K562 (cell line): ENCODE results near the gene DPM2. TPM values are rescaled to one million over a fixed set of nuclear protein-coding genes. Genes with fewer than 3 reads are reported as not detected.

Experiments
- DMBX1 ChIP-seq: fragments of 250-450 bp; sonication (Bioruptor Pico); IDR thresholded peaks from 2 replicates; pipeline ENCODE4 v1.8.0; 2022; ENCODE audit warnings: inconsistent platforms, mild to moderate bottlenecking, moderate library complexity, borderline replicate concordance
- GATA2 ChIP-seq: sonication (generic); formaldehyde crosslinking; IDR thresholded peaks from 2 replicates; pipeline ENCODE4 v1.4.0; 2020; ENCODE audit warnings: mild to moderate bottlenecking, missing genetic modification reagents
- GTF2F1 ChIP-seq: IDR thresholded peaks from 2 replicates; pipeline ENCODE4 v1.6.1; 2011; ENCODE audit warnings: low read depth, low read length, improper control_type of control experiment
- LCOR ChIP-seq: sonication (generic); formaldehyde crosslinking; IDR thresholded peaks from 2 replicates; pipeline ENCODE4 v1.8.0; 2022; ENCODE audit warnings: mild to moderate bottlenecking, missing genetic modification reagents
- NFYB ChIP-seq: IDR thresholded peaks from 2 replicates; pipeline ENCODE4 v1.6.1; 2011; ENCODE audit warnings: mild to moderate bottlenecking, moderate library complexity; ENCODE audit not compliant: insufficient read length; ENCODE audit errors: extremely low read depth
- NRF1 ChIP-seq, 2 experiments: fragments of 450-650 bp; IDR thresholded peaks in 1 of 2; conservative IDR thresholded peaks in 1 of 2; 2 replicates each; pipeline ENCODE4 v1.6.1; 2014; ENCODE audit warnings: mild to moderate bottlenecking in 2 of 2
- PRDM10 ChIP-seq: fragments of 450-650 bp; IDR thresholded peaks from 2 replicates; pipeline ENCODE4 v1.6.1; 2018; ENCODE audit not compliant: partially characterized antibody
- SMAD2 ChIP-seq: fragments of 150-350 bp; IDR thresholded peaks from 2 replicates; pipeline ENCODE4 v1.6.1; 2014; ENCODE audit warnings: low read depth, mild to moderate bottlenecking, low read length
- U2AF2 ChIP-seq: fragments of 200-400 bp; formaldehyde crosslinking; optimal IDR thresholded peaks from 2 replicates; pipeline ENCODE3; 2017; ENCODE audit warnings: low read depth, mild to moderate bottlenecking, low read length
- ZMIZ1 ChIP-seq, 2 experiments: fragments of 150-350 bp in 1 of 2; IDR thresholded peaks; 2 replicates each; pipeline ENCODE4 v1.6.1; 2012 to 2016; ENCODE audit warnings: low read depth in 2 of 2, low read length in 2 of 2, mild to moderate bottlenecking in 1 of 2, moderate library complexity in 1 of 2
- ZNF134 ChIP-seq: fragments of 250-450 bp; sonication (Bioruptor Pico); conservative IDR thresholded peaks from 2 replicates; pipeline ENCODE4 v1.4.0; 2020
- ZNF282 ChIP-seq: sonication (generic); formaldehyde crosslinking; IDR thresholded peaks from 2 replicates; pipeline ENCODE4 v1.8.1; 2023; ENCODE audit warnings: missing genetic modification reagents
- ZNF707 ChIP-seq: fragments of 250-450 bp; sonication (Bioruptor Pico); conservative IDR thresholded peaks from 2 replicates; pipeline ENCODE4 v1.8.0; 2022; ENCODE audit warnings: inconsistent platforms, mild to moderate bottlenecking, moderate library complexity
- ZNF740 ChIP-seq, 3 experiments: fragments of 200-800 bp in 1 of 3; sonication (Bioruptor generic) in 1 of 3; sonication (generic) in 1 of 3; formaldehyde crosslinking in 1 of 3; IDR thresholded peaks; 2 replicates each; pipeline versions ENCODE4 v1.6.1 to v1.8.0; 2016 to 2022; ENCODE audit warnings: mild to moderate bottlenecking in 2 of 3, missing compliant biosample characterization in 2 of 3, missing genetic modification characterization in 2 of 3, missing genetic modification reagents in 1 of 3
- ZSCAN32 ChIP-seq: fragments of 450-650 bp; formaldehyde crosslinking; IDR thresholded peaks from 2 replicates; pipeline ENCODE4 v1.4.0; 2020; ENCODE audit warnings: mild to moderate bottlenecking, moderate library complexity
- polyA plus RNA-seq, 8 experiments: library from polyadenylated mRNA; depleted of rRNA in 4 of 8; stranded (reverse) in 5 of 8; unstranded in 3 of 8; fragments of >200 nt; fragmentation: Nextera tagmentation in 2 of 8; fragmentation: Illumina TruSeq in 1 of 8; extraction: Ambion mirVana in 2 of 8; extraction: Trizol in 1 of 8; gene quantifications; 2 replicates each; pipeline versions ENCODE4 v1.2.1 to v1.2.3, GENCODE V29; 2011 to 2014; ENCODE audit warnings: inconsistent platforms in 1 of 8, missing spikeins in 1 of 8
- total RNA-seq, 7 experiments: library from RNA; depleted of rRNA in 6 of 7; stranded (reverse); fragments of >200 nt in 6 of 7; fragmentation: Illumina TruSeq in 2 of 7; extraction: Trizol in 2 of 7; gene quantifications; 2 replicates each; pipeline versions ENCODE4 v1.2.1 to v1.2.3, GENCODE V29; 2011 to 2021; ENCODE audit warnings: low replicate concordance in 1 of 7
- TF ChIP-seq, protein P1 (sequence below): sonication (generic); formaldehyde crosslinking; IDR thresholded peaks from 2 replicates; pipeline ENCODE4 v1.4.0; 2020; ENCODE audit warnings: mild to moderate bottlenecking, missing genetic modification reagents

Gene DPM2
- total and polyA plus RNA-seq, 9 of the 15 experiments (the other 6 are each of a cell fraction or from before 2014, with no cell fraction given): 43.5 to 126 (median 71.1) TPM

DNA sequence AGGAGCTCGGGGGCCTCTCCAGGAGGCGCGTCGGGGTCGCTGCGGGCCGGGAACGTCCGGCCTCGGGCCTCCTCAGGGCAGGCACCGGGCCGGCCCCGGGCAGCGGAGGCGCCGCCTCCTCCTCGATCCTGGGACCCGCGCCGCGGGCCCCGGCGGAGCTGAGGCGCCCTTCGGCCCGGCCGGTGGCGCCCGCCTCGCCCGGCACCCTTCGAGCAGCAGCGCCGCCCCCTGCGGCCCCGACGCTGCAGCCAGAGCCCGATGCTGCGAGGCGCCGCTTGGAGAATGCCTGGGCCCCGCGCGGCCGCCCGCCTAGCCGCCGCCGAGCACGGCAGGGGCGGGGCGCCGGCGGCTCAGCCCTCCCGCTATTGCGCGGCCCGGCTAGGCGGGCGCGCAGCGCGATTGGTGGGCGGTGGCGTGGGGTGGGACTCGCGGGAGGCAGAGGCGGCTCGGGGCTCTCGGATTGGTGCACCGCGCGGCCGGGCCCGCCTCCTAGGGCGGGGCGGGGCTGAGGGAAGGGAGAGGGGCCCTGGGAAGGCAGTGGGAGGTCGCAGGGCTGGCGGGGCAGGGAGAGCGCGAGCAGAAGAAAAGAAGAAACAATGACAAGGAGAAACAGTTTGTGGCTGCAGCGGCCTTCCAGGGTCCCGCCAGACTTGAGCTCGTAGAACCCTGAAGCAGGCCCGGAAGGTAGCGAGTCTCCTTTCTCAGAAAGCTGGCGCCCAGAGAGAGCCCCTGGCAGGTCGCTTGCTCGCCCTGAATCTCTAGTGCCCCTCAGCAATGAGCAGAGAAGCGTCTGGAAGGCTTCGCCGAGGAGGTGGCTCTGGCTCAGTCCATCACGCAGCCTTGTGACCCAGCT lies 43.3 kb upstream of the DPM2 start, which contains the start of gene EEIG1 (continued):
- TF ChIP-seq PRDM10 (peak; percentile 68), ZMIZ1 (IDR thresholded peaks at IDR 0.05; ENCODE audit: low read depth in 2 of 2, low read length in 2 of 2) (no peak), GTF2F1 (no peak), LCOR (CRISPR knock-in tag) (no peak), SMAD2 (no peak), U2AF2 (no peak), DMBX1 (CRISPR knock-in tag) (peak; percentile 39; the same call in 1 of the 2 replicates), NFYB (peak; percentile 48), ZNF740 (CRISPR knock-in tag; IDR thresholded peaks at IDR 0.05) (no peak), ZNF740 (tag; IDR thresholded peaks at IDR 0.05) (no peak), GATA2 (CRISPR knock-in tag) (no peak), ZNF134 (CRISPR knock-in tag) (no peak), ZSCAN32 (CRISPR knock-in tag) (no peak; the same call in 1 of the 2 replicates), NRF1 (conservative IDR thresholded peaks at IDR 0.05 in 1 of 2, IDR thresholded peaks at IDR 0.05 in 1 of 2) (peak; percentile 87 to 90), ZNF707 (CRISPR knock-in tag) (no peak), ZNF282 (CRISPR knock-in tag) (no peak)
- TF ChIP-seq, protein P1, sequence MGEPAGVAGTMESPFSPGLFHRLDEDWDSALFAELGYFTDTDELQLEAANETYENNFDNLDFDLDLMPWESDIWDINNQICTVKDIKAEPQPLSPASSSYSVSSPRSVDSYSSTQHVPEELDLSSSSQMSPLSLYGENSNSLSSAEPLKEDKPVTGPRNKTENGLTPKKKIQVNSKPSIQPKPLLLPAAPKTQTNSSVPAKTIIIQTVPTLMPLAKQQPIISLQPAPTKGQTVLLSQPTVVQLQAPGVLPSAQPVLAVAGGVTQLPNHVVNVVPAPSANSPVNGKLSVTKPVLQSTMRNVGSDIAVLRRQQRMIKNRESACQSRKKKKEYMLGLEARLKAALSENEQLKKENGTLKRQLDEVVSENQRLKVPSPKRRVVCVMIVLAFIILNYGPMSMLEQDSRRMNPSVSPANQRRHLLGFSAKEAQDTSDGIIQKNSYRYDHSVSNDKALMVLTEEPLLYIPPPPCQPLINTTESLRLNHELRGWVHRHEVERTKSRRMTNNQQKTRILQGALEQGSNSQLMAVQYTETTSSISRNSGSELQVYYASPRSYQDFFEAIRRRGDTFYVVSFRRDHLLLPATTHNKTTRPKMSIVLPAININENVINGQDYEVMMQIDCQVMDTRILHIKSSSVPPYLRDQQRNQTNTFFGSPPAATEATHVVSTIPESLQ (CRISPR knock-in tag): no peak
